NCI-H1092 (cell line): ENCODE measurements around the gene C10orf95.
"Not testable (repeated sequence)": the region's sequence is repeated elsewhere in the genome, so short reads cannot be mapped to it uniquely, and the experiment has no call there.

Experiments used
- DNase-seq: peaks from one replicate; lab custom pipeline; 2025; lab: John Stamatoyannopoulos, UW

C10orf95 gene

GRCh38 chr10:102451105-102451969 is at the start of gene C10orf95:
Gene C10orf95 (minus strand): TSS chr10:102451543. CDS start chr10:102451093, 450 bp downstream.
- no peak for DNase-seq

DNA sequence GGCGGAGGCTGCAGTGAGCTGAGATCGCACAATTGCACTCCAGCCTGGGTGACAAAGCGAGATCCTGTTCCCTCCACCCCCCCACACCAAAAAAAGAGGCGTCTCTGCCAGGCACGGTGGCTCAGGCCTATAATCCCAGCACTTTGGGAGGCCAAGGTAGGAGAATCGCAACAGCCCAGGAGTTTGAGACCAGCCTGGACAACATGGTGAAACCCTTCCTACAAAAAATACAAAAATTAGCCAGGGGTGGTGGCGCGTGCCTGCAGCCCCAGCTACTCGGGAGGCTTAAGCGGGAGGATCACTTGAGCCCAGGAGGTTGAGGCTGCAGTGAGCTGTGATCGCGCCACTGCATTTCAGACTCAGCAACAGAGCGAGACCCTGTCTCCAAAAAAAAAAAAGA is 49.3 kb upstream of the C10orf95 start:
- not testable (repeated sequence) for DNase-seq

DNA sequence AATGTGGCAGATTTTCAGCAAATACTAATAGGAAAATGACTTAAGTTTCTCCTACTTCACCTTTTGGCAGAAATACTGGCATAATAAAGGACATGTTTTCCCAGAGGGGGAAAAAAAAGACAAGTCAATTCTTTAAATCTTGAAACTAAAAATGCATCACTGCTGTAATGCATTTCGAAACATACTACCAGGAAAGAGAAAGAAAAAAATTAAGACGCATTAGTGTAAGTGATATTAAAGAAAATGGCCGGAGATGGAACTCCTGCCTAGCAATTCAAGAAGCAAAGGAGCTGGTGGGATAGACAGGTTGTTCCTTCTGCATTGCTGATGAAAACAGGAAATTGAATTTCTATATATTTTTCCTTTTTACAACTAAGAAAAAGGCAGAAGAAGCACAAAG is 48.0 kb upstream of the C10orf95 start:
- DNase-seq: no peak

- no peak for DNase-seq
Measured at GRCh38 chr10:102497545-102497944, 46.2 kb upstream of the C10orf95 start.

DNA sequence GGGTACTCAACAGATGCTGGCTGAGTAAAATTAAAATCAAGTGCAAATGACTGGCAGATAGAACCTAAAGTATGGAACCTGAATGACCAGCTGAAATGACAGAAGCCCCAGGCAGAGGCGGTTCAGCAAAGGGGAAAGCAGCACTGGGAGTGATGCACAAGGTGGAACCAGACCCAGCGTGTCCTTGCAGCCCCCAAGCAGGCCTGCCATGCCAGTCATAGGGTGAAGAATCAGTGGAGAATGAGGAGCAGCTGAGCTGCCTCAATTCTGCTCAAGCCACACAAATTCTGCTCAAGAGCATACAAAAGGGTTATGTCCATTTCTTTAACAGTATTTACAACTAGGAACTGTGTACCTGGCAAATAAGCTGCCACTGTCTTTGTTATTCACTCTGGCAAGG is 42.4 kb upstream of the C10orf95 start:
- no peak for DNase-seq

GRCh38 chr10:102492983-102493382 is 41.6 kb upstream of the C10orf95 start:
- DNase-seq: no peak

DNA sequence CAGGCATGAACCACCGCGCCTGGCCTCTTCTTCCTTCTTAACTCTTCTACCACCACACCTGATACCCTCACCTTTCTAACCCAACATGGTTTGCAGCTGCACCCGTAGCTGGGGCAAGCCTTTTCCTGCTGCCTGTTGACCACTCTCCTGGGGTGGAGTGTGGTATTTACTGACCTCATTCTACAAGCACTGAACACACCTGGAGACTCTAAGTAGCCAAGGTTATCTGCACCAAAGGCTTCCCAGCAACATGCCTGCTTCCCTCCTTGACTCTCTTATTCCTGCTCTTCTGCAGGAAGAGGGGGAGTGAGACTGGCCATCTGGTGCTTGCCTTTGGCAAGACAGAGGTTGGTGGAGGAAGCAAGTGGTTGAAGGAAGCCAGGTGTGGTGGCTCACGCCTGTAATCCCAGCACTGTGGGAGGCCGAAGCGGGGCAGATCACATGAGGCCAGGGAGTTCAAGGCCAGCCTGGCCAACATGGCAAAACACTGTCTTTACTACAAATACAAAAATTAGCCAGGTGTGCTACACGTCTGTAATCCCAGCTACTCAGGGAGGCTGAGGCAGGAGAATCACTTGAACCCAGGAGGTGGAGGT is 41.1 kb upstream of the C10orf95 start:
- no peak for DNase-seq

DNA sequence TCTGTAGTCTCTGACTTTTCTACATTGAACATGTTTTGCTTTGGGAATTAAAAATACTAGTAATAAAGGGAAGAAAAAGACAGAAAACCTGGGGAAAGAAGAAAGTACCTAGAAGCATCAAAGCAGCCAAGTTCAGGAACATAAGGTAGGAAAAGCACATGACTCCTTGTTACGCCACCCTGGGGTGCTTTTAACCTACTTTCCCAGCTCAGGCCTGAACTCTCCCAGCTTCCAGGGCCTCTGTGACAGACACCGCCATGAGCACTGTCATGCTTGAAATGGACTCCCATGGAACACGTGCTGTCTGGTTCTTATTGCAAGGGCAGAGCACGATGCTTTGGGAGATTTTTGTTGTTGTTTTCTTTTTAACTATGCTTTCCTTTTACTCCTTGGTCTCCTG is 39.8 kb upstream of the C10orf95 start:
- DNase-seq: no peak

- DNase-seq: no peak
Measured at GRCh38 chr10:102485093-102485784, 33.9 kb upstream of the C10orf95 start.

- no peak for DNase-seq
Measured at GRCh38 chr10:102484021-102484420, 32.7 kb upstream of the C10orf95 start.

- DNase-seq: no peak
Measured at GRCh38 chr10:102480396-102480795, 29.1 kb upstream of the C10orf95 start.

DNA sequence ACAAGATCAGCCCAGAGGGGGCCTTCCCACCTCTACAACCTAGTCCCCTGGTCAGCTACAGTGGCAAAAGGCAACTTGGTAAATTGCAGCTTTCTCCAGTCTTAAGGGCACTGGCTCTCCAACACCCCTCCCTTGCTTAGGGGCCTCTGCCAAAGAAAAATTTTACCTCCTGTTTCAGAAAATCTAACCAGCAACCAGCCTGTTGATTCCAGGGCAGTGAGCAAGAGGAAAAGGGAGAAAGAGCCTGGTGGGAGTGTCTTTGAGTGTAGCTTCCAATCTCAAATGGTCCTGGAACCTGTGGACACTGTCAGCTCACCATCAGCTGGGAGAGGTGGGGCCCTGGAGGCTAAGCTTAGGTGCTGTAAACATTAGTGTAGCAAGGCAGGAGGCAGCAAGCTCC is 28.3 kb upstream of the C10orf95 start:
- DNase-seq: no peak

DNA sequence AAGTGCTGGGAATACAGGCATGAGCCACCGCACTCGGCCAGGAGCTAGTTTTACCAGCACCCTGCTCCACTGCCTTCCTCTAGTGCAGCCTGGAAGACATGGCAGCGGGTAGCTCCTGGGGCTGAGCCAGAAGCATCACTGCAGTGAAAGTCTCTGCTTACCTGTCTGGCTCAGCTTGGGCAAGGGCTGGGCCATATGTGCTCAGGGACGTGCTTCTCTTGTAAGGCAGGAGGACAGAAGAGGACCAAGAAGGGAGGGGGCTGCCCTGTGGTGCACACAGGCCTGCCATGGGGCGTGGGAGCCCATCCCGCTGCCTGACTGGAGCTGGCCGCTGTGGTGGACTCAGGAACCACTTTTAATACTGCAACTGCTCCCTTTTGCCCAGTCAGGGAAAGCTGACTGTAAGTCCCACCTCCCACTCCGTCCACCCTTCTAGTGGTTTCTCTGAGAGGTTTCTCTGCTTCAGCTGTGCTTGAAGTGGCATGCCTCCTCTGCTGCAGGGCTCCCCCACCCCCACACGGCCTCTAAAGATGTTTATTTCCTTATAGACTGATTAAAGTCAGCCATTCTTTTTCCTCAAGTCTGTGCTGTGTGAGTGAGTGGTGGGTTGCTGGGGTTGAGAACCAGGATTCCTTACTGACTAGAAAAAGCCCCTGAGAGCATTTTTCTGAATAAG is 25.3 kb upstream of the C10orf95 start:
- no peak for DNase-seq

GRCh38 chr10:102475451-102476040 is 24.2 kb upstream of the C10orf95 start:
- DNase-seq: no peak

- no peak for DNase-seq
Measured at GRCh38 chr10:102473445-102474331, 22.3 kb upstream of the C10orf95 start.

- DNase-seq: no peak
Measured at GRCh38 chr10:102470579-102471546, 19.5 kb upstream of the C10orf95 start.

DNA sequence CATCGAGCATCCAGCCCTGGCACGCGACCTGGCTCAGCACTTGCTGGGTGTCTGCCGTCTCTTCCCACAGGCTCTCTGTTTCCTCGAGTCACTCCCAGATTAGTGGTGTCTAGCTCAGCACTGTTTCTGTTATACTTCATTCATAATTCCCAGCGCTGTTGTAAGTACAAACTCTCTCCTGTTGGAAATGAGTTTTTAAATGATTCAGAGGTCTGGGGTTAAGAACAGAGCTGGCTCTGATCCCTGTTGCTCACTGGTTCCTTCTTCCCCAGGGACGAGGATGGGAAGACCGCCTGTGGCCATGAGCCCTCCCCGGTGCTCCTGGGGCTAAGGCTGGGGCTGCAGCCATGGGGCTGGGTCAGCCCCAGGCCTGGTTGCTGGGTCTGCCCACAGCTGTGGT is 17.3 kb upstream of the C10orf95 start:
- DNase-seq: no peak

- DNase-seq: no peak
Measured at GRCh38 chr10:102467971-102468438, 16.7 kb upstream of the C10orf95 start.

GRCh38 chr10:102467318-102467717 is 16.0 kb upstream of the C10orf95 start:
- no peak for DNase-seq

DNA sequence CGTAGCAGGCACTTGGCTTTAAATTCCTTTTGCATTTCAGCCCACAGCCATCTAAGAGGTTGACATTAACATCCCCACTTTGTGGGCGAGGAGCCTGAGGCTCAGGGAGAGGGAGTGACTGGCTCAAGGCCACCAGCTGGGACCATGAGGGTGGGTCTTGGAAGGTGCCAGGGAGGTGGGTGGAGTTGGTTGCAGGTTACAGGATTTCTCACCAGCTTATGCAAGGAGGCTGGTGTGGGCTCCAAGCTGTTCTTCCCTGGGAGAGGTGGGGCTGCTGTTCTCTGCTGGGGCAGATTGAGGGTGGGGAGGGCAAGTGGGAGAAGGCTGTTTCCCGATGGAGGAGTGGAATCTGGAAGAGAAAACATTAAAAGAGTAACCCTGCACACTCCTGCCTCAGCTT is 14.1 kb upstream of the C10orf95 start:
- no peak for DNase-seq
